GM23338 (cell line): Measurements from ENCODE around the gene POC1B.

ENCODE experiments used
- CREB1 ChIP-seq: fragments of 250-450 bp; sonication (Bioruptor Pico); IDR thresholded peaks from 2 replicates; pipeline ENCODE4 v1.5.0; 2020; ENCODE audit warnings: low read depth, mild to moderate bottlenecking, moderate library complexity
- EZH2 ChIP-seq: fragments of 200-600 bp; sonication (generic); IDR thresholded peaks from one replicate; pipeline ENCODE4 v1.8.0; 2017; ENCODE audit warnings: antibody characterized with exemption, mild to moderate bottlenecking, low read depth; ENCODE audit not compliant: unreplicated experiment
- EZH2phosphoT487 ChIP-seq: fragments of 200-600 bp; sonication (generic); IDR thresholded peaks from one replicate; pipeline ENCODE4 v1.8.1; 2018; ENCODE audit warnings: antibody characterized with exemption; ENCODE audit not compliant: unreplicated experiment
- JUNB ChIP-seq: IDR thresholded peaks from one replicate; pipeline ENCODE4 v1.6.1; 2016; ENCODE audit warnings: antibody characterized with exemption; ENCODE audit not compliant: unreplicated experiment
- POLR2AphosphoS5 ChIP-seq: IDR thresholded peaks from 2 replicates; pipeline ENCODE4 v1.6.1; 2016; ENCODE audit warnings: antibody characterized with exemption, low read depth
- TF ChIP-seq, protein P1 (sequence below), 2 experiments: fragments of 200-600 bp in 1 of 2; sonication (generic) in 1 of 2; conservative IDR thresholded peaks; 2 replicates each; pipeline versions ENCODE4 v1.5.1 to v1.6.1; 2016 to 2017; ENCODE audit warnings: antibody characterized with exemption in 2 of 2, low read depth in 2 of 2, mild to moderate bottlenecking in 2 of 2, moderate library complexity in 1 of 2
- TF ChIP-seq, protein P2 (sequence below): IDR thresholded peaks from one replicate; pipeline ENCODE4 v1.6.1; 2018; ENCODE audit warnings: antibody characterized with exemption; ENCODE audit not compliant: unreplicated experiment
- TF ChIP-seq, protein P3 (sequence below): fragments of 250-450 bp; sonication (Bioruptor Pico); IDR thresholded peaks from 2 replicates; pipeline ENCODE4 v1.5.0; 2020; ENCODE audit warnings: mild to moderate bottlenecking, moderate library complexity

DNA sequence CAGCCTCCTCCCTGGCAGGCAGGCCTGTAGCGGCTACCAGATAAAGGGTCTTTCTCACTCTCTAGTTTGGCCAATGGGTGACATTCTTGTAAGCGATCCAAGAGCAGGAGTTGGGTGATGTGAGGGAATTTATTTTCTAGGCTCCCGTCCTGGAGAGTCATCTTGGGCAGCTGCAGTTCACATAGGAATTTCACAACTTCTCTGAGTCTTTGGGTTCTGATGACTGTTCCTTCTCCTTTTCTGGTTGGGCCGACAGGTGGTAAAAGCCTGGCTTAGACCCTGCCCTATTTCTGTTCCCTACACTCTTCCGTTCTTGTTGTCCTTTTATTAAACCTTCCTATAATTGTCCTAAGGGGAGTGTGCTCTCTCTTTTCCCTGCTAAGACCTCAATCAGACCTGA lies 42.6 kb upstream of the POC1B start:
- TF ChIP-seq, protein P1, sequence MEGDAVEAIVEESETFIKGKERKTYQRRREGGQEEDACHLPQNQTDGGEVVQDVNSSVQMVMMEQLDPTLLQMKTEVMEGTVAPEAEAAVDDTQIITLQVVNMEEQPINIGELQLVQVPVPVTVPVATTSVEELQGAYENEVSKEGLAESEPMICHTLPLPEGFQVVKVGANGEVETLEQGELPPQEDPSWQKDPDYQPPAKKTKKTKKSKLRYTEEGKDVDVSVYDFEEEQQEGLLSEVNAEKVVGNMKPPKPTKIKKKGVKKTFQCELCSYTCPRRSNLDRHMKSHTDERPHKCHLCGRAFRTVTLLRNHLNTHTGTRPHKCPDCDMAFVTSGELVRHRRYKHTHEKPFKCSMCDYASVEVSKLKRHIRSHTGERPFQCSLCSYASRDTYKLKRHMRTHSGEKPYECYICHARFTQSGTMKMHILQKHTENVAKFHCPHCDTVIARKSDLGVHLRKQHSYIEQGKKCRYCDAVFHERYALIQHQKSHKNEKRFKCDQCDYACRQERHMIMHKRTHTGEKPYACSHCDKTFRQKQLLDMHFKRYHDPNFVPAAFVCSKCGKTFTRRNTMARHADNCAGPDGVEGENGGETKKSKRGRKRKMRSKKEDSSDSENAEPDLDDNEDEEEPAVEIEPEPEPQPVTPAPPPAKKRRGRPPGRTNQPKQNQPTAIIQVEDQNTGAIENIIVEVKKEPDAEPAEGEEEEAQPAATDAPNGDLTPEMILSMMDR (conservative IDR thresholded peaks at IDR 0.05; ENCODE audit: low read depth in 2 of 2): no peak
- TF ChIP-seq, protein P2, sequence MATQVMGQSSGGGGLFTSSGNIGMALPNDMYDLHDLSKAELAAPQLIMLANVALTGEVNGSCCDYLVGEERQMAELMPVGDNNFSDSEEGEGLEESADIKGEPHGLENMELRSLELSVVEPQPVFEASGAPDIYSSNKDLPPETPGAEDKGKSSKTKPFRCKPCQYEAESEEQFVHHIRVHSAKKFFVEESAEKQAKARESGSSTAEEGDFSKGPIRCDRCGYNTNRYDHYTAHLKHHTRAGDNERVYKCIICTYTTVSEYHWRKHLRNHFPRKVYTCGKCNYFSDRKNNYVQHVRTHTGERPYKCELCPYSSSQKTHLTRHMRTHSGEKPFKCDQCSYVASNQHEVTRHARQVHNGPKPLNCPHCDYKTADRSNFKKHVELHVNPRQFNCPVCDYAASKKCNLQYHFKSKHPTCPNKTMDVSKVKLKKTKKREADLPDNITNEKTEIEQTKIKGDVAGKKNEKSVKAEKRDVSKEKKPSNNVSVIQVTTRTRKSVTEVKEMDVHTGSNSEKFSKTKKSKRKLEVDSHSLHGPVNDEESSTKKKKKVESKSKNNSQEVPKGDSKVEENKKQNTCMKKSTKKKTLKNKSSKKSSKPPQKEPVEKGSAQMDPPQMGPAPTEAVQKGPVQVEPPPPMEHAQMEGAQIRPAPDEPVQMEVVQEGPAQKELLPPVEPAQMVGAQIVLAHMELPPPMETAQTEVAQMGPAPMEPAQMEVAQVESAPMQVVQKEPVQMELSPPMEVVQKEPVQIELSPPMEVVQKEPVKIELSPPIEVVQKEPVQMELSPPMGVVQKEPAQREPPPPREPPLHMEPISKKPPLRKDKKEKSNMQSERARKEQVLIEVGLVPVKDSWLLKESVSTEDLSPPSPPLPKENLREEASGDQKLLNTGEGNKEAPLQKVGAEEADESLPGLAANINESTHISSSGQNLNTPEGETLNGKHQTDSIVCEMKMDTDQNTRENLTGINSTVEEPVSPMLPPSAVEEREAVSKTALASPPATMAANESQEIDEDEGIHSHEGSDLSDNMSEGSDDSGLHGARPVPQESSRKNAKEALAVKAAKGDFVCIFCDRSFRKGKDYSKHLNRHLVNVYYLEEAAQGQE: no peak
- TF ChIP-seq EZH2 (no peak), JUNB (no peak), CREB1 (CRISPR knock-in tag) (no peak), POLR2AphosphoS5 (no peak), EZH2phosphoT487 (no peak)
- TF ChIP-seq, protein P3, sequence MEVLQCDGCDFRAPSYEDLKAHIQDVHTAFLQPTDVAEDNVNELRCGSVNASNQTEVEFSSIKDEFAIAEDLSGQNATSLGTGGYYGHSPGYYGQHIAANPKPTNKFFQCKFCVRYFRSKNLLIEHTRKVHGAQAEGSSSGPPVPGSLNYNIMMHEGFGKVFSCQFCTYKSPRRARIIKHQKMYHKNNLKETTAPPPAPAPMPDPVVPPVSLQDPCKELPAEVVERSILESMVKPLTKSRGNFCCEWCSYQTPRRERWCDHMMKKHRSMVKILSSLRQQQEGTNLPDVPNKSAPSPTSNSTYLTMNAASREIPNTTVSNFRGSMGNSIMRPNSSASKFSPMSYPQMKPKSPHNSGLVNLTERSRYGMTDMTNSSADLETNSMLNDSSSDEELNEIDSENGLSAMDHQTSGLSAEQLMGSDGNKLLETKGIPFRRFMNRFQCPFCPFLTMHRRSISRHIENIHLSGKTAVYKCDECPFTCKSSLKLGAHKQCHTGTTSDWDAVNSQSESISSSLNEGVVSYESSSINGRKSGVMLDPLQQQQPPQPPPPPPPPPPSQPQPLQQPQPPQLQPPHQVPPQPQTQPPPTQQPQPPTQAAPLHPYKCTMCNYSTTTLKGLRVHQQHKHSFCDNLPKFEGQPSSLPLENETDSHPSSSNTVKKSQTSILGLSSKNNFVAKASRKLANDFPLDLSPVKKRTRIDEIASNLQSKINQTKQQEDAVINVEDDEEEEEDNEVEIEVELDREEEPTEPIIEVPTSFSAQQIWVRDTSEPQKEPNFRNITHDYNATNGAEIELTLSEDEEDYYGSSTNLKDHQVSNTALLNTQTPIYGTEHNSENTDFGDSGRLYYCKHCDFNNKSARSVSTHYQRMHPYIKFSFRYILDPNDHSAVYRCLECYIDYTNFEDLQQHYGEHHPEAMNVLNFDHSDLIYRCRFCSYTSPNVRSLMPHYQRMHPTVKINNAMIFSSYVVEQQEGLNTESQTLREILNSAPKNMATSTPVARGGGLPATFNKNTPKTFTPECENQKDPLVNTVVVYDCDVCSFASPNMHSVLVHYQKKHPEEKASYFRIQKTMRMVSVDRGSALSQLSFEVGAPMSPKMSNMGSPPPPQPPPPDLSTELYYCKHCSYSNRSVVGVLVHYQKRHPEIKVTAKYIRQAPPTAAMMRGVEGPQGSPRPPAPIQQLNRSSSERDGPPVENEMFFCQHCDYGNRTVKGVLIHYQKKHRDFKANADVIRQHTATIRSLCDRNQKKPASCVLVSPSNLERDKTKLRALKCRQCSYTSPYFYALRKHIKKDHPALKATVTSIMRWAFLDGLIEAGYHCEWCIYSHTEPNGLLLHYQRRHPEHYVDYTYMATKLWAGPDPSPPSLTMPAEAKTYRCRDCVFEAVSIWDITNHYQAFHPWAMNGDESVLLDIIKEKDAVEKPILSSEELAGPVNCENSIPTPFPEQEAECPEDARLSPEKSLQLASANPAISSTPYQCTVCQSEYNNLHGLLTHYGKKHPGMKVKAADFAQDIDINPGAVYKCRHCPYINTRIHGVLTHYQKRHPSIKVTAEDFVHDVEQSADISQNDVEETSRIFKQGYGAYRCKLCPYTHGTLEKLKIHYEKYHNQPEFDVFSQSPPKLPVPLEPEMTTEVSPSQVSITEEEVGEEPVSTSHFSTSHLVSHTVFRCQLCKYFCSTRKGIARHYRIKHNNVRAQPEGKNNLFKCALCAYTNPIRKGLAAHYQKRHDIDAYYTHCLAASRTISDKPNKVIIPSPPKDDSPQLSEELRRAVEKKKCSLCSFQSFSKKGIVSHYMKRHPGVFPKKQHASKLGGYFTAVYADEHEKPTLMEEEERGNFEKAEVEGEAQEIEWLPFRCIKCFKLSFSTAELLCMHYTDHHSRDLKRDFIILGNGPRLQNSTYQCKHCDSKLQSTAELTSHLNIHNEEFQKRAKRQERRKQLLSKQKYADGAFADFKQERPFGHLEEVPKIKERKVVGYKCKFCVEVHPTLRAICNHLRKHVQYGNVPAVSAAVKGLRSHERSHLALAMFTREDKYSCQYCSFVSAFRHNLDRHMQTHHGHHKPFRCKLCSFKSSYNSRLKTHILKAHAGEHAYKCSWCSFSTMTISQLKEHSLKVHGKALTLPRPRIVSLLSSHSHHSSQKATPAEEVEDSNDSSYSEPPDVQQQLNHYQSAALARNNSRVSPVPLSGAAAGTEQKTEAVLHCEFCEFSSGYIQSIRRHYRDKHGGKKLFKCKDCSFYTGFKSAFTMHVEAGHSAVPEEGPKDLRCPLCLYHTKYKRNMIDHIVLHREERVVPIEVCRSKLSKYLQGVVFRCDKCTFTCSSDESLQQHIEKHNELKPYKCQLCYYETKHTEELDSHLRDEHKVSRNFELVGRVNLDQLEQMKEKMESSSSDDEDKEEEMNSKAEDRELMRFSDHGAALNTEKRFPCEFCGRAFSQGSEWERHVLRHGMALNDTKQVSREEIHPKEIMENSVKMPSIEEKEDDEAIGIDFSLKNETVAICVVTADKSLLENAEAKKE (CRISPR knock-in tag): no peak
